GM19324 (cell line): Measurements from ENCODE around the gene OR4D5.

ENCODE experiments used
- ATAC-seq: cut with Tn5 transposase; IDR thresholded peaks from one replicate; pipeline ENCODE4 v1.9.1; 2021; ENCODE audit warnings: mild to moderate bottlenecking, moderate library complexity; ENCODE audit not compliant: unreplicated experiment, low FRiP score

OR4D5 gene

DNA sequence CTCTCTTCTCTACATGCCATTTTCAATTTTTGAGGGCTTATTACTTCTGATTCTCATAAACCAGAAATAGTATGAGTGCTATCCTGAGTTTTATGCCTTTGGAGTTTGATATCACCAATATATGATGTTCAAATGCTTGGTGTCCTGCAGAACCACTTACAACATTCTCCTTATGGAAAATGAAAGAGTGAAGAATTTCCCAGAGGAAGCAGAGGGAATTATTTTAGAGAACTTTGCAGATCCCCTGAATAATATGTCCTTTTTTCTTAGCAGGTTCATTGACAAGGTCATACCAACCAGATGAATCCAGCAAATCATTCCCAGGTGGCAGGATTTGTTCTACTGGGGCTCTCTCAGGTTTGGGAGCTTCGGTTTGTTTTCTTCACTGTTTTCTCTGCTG is at the start of gene OR4D5:
OR4D5 (plus strand) TSS at position 301 of the 400 bp plus-strand sequence; CDS start at position 301, 0 bp downstream.
- no peak for ATAC-seq

DNA sequence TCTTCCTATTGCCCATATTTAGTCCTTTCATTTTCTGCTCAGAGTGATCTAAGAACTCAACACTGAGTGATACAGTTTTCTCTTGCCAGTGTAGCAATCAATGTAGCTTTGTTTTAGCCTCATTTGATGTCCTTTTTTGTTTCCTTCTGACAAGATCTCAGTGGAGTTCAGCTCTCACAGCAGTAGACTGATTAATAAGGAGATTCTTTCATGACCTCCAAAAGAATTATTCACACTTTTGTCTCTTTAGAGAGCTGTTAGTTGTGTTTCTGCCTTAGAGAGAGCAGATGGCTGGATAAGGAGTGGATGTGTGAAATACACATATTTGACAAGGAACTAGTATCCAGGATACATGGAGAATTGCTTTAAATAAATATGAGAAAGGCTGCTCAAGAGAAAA is 47.4 kb upstream of the OR4D5 start:
- ATAC-seq: no peak

DNA sequence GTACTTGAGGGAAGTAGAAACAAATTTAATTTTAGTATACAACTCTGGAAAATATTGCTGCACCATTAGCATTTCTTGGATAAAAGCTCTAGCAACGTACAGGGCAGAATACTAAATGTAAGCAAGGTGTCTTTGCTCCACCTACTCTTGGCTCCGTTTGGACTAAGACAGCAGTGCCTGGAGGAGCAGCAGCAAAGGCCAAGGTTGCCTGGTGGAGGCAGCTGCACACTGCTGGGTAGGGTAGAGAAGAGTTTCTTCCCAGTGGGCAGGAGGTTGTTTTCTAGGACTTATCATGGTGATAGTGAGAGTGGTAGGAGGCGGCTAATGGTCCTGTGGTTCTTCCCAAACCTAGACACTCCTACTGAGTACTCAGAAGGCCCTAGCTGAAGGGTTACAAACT is 39.6 kb upstream of the OR4D5 start:
- no peak for ATAC-seq

DNA sequence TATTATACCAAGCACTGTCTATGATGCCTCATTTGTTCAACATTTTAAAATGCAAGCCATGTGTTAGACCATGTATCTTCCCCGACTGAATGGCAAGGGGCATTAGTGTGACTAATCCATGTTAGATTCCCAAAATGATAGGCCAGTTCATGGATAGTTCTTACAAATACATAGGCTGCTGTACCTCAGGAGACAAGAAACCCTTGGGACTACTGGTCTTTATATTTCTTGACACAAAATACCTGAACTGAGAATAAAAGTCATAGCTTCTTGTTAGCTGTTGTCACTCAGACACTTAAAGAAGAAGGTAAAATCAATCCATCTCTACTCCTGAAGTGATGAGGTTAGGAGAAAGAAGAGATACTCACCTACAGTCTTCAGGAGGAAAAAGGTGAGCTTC is 37.5 kb upstream of the OR4D5 start, which contains the start of gene OR8D4:
OR8D4 (plus strand) TSS at position 301 of the 400 bp plus-strand sequence. CDS start 4,265 bp downstream, outside the sequence.
- no peak for ATAC-seq

DNA sequence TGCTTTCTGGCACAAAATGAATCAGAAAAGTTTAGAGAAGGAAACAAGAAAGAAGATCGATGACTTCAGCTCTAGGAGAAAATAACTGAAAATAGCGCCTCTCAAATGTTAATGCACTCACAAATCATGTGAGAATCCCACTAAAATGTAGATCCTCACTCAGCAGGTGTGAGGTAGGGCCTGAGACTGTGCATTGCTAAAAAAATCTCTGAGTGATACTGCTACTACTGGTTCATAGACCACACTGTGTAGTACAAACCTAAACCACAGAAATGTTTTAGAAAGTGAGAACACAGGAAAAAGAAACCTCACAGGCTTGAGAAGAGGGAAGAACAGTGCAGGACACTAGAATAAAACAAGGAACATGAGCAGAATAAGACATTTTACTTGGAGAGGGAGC is 35.5 kb upstream of the OR4D5 start:
- ATAC-seq: no peak

DNA sequence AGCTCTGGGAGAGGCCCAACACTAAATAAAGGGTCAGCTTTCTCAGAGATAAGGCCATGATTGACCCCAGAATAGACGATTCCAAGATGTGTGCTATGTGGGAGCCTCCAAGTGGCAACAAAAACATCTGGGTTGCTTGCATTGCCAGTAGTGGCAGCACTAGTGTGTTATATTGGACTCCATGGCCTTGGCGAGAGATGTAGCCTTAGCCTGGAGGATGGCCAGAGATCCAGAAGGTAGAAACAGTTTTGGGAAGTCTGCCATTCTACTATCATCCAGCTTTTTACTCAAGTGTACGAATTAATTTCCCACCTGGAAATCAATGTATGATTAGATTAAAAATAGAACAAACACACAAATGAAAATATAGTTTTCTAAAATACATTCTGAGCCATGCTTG is 34.5 kb upstream of the OR4D5 start:
- ATAC-seq: no peak

DNA sequence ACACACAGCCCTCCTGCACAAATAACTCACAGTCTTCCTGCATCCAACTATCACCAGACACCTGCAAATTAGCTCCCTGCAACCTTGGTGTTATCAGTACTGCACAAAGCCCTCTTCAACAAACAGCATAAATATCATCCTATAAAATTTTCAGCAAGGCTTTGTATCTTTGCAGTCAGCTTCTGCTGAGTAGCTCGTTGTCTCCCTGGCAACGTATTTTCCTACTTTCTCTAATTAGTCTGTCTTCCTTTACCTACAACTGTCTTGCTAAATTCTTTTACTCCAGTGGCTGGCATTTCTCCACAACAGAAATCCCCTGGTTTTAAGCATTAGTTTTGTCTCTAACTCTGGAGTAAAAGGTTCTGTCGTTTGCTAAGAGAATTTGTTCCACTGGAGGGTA is 33.6 kb upstream of the OR4D5 start:
- ATAC-seq: no peak

DNA sequence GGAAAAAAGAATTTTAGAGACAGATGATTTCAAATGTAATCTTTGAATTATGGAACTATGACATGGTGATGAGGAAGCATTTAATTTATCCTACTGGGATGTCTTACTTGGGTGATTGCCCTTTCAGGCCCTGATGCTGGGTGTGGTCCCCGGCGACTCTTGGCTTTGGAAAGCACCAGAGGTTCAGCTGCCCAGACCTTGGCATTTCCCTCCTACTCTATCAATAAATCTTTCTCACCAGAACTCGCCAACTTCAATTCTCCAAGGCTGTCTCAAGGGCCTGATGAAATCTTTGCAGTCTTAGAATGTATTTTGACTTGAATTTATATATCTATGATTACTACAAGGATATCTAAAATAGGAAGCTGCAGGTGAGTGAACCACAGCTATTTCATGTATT is 18.5 kb upstream of the OR4D5 start:
- ATAC-seq: no peak

DNA sequence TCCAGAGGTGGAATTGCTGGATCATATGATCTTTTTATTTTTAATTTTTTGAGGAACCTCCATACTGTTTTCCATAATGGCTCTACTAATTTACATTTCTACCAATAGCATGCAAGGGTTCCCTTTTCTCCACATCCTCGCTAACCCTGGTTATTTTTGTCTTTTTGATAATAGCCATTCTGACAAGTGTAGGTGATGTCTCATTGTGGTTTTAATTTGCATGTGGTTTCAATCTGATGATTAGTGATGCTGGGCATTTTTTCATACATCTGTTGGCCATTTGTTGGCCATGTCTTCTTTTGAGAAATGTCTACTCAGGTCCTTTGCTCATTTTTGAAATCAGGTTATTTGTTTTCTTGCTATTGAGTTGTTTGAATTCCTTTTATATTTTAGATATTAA is 15.4 kb upstream of the OR4D5 start:
- ATAC-seq: no peak

DNA sequence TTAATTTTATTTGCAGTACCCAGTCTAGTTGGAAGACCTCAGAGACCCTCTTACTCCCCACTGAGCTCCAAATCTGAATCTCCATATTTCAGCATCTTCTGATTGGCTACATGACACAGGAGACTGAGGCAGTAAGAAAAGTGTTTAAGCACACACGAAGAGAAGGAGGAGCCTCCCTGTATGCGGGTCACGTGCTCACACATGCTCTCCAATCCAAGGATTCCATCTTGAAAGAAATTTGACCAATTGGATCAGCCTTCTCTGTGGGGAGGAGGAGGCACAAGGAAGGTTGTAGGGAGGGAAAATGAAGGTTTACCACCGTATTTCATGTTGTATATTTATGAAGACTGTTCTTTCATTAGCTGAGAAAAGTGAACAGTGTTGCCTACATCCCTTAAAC is 3.0 kb downstream of the OR4D5 start:
- ATAC-seq: no peak

DNA sequence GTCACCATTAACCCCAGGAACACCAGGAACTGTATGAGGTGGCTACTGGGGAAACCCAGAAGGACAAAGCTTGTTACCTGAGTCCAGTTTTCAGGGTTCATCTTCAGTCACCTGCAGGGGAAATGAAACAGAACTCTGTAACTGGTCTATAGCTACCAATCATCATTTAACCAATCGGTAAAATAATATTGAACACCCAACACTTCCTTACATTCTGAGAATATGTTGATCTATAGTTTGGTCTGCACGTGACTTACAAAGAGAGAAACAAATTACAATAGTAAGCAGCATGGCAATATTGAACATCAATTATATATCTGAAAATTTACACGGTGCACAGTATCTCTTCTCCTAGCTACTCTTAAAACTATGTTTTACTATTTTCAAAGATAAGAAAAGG is 4.3 kb downstream of the OR4D5 start, which contains the start of gene OR6T1:
OR6T1 (minus strand) TSS at position 101 of the 400 bp plus-strand sequence; CDS start at position 101, 0 bp downstream.
- ATAC-seq: no peak

DNA sequence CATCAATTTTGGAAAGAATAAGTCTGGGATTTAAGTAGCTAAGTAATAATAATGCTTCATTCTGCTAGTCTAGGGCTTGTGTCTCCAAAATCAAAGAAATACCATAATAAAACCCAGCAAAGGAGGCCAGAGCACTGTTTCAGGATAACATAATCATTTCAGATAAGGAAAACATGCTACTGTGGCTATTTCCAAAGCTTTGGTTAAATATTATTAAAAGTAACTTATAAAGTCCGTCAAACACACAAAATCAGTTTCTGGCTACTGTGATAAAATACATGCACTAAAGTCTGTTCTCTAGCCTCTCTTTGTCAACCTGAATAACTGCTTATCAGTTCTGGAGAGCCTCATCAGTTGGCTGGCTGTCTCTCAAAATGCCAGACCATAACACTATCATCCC is 5.7 kb downstream of the OR4D5 start:
- ATAC-seq: no peak

DNA sequence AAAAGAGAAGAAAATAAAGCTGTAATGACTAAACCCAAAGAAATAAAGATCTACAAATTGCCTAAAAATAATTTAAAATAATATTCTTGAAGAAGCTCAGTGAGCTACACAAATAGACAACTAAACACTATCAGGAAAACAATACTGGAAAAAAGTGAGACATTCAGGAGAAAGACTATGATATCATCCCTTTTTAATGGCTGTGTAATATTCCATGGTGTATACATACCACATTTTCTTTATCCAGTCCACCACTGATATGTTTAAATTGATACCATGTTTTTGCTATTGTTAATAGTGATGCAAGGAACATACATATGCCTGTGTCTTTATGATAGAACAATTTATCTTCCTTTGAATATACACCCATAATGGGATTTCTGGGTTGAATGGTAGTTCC is 17.3 kb downstream of the OR4D5 start:
- ATAC-seq: no peak

DNA sequence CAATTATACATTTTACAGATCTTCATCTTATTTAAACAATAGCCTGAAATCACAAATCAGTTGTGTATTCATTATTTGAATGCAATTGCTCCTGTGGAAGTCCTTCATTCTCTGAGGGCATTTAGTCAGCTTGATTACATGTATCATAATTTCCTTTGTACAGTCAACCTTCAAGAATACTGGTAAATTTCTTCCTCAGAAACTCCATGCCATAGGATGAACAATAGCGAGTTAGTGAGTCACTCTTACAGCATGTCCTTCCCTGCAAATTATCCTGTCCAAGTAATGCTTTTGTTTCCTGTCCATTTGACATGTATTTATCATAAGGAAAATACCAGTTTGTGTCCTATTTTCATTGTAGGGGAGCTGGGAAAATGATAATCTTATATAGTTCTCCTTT is 34.4 kb downstream of the OR4D5 start:
- ATAC-seq: no peak

DNA sequence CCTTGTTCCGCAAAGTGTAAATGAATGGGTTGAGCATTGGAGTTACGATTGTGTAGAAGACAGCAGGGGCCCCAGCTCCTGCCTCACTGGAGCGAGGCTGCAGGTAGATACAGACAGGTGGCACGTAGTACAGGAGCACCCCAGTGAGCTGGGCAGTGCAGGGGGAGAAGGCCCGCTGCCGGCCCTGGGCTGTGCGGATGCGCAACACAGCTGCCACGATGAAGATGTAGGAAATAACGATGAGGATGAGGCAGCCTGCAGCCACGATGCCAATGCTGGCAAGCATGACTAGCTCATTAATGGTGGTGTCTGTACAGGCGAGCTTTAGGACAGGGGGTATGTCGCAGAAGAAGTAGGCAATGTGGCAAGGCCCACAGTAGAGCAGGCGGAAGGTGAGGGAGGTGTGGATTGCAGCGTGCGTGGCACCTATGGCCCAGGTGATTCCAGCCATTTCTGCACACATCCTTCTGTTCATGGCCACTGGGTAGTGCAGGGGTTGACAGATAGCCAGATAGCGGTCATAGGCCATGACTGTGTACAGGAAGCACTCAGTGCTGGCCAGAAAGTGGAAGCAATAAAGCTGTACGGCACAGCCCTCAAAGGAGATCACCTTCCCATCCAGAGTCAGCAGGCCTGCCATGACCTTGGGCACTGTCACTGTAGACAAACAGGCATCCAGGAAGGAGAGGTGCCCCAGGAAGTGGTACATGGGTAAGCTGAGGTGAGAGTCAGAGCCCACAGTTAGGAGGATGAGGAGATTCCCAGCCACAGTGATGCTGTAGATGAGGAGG is 37.5 kb downstream of the OR4D5 start:
- no peak for ATAC-seq

DNA sequence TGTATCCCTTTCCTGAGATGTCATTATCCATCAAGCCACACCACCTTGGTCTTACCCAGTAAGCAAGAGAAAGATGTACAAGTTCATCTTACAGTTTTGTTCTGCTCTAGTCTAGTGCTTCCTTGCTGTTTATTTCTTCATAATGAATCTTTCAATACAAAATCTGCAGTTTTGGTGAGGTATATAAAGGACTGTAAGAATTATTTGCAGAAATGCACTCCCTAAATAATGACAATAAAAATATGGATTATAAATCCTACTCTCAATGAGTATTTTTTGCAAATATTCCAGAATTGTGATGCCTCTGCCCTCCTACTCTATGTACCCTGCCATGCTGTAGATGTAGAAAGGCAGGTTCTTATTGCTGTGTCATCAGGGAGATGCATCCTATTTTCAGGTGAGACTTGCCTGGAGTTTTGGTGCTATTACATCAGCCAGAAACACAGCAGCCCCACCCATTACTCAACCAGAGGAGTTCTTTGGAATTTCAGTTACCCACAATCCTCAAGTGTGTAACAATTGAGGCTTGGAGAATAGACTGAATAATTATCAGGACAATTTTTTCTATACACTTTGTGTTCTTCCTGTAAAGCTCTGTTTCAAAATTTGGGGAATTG is 38.4 kb downstream of the OR4D5 start, which contains the start of gene OR10S1:
OR10S1 (minus strand) TSS at position 51 of the 617 bp plus-strand sequence. CDS start 117 bp downstream, outside the sequence.
- ATAC-seq: no peak

DNA sequence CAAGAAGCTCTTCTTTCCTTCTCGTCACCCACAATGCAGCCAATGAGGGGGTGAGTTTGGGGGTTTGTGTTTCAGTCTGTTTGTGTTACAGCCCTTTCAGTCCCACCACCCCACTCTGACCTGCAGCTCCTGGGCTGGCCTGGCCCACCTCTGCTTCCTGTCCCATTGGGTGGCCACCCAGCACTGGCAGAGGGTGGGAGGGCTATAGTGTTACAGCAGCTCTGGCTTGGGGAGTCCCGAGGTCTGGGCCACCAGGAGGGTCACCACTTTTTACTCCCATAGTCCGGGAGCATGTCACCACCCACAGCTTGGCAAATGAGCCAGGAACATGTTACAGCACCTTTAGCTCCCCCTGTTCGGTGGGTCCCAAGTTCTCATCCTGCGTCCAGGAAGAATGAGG is 39.9 kb downstream of the OR4D5 start:
- no peak for ATAC-seq
